Measurements from ENCODE around the gene CERS3.

DNA sequence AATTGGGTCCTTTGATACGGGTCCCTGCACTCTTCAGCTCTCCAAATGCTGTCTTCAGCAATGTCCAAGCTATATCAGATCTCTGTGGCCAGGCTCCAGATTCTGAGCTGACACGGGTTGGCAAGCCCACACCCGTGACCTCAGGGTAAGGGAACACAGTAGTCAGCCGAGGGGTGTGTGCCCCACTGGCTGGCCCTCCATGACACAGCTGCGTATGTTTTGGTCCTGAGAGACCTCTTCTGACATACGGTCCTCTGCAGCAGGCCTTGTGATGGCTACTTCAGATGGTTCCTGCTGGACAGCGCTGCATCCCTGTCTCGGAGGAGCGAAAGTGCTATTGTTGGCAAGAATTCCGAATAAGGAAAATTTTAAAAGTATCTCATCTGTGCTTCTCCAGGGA lies 101.8 kb downstream of the CERS3 start:
- no peak for TF ChIP-seq POLR2A (IDR thresholded peaks at IDR 0.05)
- TF ChIP-seq, protein P1, sequence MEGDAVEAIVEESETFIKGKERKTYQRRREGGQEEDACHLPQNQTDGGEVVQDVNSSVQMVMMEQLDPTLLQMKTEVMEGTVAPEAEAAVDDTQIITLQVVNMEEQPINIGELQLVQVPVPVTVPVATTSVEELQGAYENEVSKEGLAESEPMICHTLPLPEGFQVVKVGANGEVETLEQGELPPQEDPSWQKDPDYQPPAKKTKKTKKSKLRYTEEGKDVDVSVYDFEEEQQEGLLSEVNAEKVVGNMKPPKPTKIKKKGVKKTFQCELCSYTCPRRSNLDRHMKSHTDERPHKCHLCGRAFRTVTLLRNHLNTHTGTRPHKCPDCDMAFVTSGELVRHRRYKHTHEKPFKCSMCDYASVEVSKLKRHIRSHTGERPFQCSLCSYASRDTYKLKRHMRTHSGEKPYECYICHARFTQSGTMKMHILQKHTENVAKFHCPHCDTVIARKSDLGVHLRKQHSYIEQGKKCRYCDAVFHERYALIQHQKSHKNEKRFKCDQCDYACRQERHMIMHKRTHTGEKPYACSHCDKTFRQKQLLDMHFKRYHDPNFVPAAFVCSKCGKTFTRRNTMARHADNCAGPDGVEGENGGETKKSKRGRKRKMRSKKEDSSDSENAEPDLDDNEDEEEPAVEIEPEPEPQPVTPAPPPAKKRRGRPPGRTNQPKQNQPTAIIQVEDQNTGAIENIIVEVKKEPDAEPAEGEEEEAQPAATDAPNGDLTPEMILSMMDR (IDR thresholded peaks at IDR 0.05): no peak
- TF ChIP-seq EP300 (IDR thresholded peaks at IDR 0.05; ENCODE audit: low read depth): no peak
- TF ChIP-seq POLR2AphosphoS5 (IDR thresholded peaks at IDR 0.05): no peak
